ENCODE measurements around the gene VMP1.

Gene VMP1

DNA sequence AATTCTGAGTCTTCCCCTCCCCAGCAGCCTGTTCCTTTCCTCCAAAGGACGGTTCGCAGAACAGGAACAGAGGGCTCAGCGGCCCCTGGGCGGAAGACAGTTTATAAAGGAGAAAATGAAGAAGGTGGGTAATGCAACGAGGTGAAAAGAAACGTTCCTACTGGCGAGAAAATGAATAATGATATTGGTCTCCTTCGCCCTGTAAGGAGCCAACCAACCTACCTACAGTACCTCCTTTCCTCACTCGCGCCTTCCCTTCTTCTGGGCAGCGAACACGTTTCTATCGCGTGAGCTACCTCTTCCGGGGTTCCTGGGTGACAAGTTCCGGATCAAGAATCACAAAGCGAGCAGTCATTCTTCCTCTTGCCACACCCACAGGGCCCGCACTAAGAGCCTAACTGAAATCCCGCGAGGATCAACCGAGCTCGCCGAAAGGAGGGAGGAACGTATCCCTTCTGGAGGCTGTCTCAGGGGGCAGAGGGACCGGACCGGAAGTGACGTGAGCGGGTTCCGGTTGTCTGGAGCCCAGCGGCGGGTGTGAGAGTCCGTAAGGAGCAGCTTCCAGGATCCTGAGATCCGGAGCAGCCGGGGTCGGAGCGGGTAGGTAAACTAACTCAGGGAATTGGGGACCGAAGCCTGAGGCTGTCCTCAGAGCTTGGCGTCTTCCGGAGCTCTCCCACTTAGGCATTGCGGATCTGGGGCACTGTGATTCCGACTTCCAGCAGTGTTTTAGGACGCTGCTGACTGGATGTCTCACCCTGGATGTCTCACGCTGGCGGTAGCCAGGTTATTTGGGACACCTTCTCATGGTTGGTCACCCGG is at the start of gene VMP1, which contains the start of gene PTRH2:
TSS of gene VMP1 (plus strand) at position 506 of the 822 bp plus-strand sequence. CDS start 23,793 bp downstream, outside the sequence.
TSS of gene PTRH2 (minus strand) at position 282 of the 822 bp plus-strand sequence. CDS start 9,452 bp downstream, outside the sequence.
- peak; percentile 99 for DNase-seq

DNA sequence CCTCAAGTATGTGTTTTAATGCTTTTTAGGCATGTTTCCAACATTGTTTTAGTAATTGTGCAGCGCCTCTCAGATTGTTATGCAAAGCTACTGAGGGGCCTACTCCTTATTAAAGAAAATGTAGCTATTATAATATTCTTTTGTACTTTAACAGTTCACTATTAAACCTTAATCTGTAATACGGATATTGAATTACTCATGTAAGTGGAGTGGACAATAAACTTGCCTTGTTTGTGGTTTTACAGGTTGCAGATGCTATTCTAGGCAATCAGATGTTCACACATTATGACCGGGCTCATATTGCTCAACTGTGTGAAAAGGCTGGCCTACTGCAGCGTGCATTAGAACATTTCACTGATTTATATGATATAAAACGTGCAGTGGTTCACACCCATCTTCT is 41.2 kb upstream of the VMP1 start:
- DNase-seq = no peak

GRCh38 chr17:59668816-59669215 is 38.6 kb upstream of the VMP1 start:
- no peak for DNase-seq

- DNase-seq = no peak
These were observed 38.0 kb upstream of the VMP1 start for GRCh38 chr17:59669411-59669810.

- no peak for DNase-seq
These were observed 37.5 kb upstream of the VMP1 start for GRCh38 chr17:59669944-59670343.

- no peak for DNase-seq
These were observed 36.1 kb upstream of the VMP1 start for GRCh38 chr17:59671386-59671785.

GRCh38 chr17:59675231-59675630 is 32.2 kb upstream of the VMP1 start:
- DNase-seq = no peak

DNA sequence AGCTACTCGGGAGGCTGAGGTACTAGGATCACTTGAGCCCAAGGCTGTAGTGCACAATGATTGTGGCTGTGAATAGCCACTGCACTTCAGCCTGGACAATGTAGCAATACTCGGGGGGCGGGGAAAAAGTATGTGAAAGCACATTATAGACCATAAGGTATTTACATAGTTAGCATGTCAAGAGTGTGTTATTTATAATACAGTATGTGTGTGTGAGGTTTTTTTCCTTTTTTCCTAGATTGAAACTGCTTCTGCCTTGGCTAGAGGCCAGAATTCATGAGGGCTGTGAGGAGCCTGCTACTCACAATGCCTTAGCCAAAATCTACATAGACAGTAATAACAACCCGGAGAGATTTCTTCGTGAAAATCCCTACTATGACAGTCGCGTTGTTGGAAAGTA is 30.7 kb upstream of the VMP1 start:
- no peak for DNase-seq

DNA sequence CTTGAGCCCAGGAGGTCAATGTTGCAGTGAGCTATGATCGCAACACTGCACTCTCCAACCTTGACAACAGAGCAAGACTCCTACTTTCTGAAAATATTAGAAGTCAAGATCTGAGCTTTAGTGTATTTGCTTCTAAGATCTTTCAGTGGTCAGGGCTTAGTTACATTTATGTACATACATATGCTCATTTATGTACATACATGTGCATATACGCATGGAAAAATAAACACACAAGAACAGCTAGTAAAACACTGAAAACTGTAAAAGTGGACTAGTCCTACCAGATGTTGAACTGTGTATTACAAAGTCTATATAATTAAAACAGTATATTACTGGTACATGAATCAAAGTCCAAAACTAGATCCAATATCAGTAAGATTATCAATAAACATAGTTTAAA is 28.5 kb upstream of the VMP1 start:
- DNase-seq = no peak

DNA sequence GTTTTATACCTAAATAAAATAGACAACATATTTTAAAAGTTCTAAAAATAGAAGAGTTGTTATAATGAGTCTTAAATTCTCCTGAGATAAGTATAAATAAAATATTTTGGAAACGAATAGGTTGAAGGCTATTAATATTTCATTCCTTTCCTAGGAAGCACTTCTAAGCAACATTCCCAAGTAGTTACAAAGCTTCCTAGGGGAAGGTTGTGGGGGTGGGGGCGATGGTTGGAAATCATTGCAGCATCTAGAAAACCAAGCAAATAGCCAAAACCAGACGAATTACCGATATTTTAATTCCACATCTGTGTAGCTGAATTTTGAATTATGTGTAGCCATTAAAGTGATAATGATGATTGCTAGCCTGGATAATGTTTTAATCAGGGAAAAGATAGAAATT is 27.1 kb upstream of the VMP1 start:
- no peak for DNase-seq

DNA sequence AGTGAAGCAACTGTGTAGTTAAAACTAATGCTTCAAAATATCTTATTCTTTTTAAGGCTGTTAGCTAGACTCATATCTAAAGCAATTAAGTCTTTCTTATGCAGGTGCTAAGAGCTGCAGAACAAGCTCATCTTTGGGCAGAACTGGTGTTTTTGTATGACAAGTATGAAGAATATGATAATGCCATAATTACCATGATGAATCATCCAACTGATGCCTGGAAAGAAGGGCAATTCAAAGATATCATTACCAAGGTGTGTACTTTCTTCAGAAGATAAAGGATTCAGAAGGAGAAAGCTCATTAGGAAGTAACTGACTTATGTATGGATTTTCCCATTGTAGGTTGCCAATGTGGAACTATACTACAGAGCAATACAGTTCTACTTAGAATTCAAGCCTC is 24.2 kb upstream of the VMP1 start:
- DNase-seq = no peak

DNA sequence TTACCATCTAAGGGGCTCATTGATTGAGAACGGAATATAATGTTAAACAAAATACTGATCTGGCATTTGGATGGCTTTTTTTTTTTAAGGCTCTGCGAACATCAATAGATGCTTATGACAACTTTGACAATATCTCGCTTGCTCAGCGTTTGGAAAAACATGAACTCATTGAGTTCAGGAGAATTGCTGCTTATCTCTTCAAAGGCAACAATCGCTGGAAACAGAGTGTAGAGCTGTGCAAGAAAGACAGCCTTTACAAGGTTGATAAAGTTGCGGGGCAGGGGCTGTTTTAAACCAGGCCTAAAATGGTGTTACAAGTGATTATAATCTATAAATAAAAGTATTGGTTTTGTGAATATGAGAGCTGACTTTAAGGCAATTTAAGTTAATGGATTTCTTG is 22.5 kb upstream of the VMP1 start:
- DNase-seq = no peak

- DNase-seq = no peak
These were observed 19.4 kb upstream of the VMP1 start for GRCh38 chr17:59688008-59688407.

DNA sequence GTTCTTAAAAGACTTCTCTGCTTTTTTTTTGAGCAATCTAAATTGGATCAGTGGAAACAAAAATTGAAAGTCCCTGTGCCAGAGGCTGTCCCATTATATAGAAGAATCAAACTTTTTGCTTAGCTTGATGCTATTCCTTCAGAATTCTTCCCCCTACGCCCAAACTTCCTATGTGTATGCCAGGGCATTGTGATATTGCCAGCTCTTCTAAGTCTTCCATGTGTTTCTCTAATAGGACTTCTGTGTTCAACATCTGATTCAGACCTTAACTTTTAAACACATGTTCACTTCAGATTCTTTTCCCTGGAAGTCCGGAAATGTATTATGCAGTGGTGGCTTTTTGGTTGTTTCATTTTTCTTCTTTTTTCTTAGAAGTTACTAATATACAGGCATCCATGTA is 19.0 kb upstream of the VMP1 start:
- DNase-seq = no peak

DNA sequence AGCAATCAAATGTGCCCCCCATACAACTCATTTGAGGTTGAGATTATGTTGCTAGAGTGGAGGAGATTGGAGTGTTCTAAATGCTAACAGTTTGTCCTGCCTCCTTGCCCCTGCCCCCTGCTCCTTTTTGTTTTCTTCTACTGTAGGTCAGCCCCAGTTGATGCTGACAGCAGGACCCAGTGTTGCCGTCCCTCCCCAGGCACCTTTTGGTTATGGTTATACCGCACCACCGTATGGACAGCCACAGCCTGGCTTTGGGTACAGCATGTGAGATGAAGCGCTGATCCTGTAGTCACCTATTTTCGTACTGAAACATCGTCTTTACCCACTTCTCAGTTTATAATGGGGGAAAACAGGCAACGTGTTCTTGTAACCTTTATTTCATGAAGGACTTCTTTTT is 13.9 kb upstream of the VMP1 start:
- no peak for DNase-seq

GRCh38 chr17:59694344-59694743 is 13.1 kb upstream of the VMP1 start:
- no peak for DNase-seq

DNA sequence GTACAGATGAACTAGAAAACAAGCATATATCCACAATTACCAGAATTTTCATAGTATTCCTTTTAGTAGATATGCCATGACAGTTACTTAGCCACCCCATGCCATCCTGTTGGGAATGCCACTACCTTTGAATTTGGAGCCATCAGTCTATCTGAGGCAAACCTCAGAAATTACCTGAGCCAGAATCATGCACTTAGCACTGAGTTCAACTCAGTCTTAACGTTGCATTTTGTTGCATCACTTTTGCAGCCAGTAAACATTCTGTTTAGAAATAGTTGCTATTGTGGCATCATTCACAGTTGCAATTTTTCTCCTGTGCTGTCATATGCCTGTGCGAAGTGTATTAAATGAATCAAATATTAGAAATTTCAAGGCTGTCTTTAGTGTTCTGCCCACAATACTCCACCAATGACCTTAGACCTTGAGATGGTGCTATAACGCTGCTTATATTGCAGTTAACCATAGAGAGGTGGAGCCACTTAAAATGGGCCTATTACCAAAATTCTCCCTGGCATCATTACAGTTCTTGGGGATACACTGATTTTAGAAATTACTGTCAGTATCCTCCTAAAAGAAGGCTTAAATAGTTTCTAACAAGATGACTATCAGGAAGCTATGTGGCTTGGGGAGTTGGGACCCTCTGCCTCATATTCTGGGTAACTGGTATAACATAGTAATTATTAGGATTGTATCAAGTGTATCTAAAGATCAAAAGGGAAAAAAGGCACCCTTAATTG is 11.3 kb upstream of the VMP1 start:
- DNase-seq = no peak

GRCh38 chr17:59696682-59697277 is 10.7 kb upstream of the VMP1 start:
- no peak for DNase-seq

GRCh38 chr17:59698143-59698542 is 9.3 kb upstream of the VMP1 start:
- DNase-seq = no peak

DNA sequence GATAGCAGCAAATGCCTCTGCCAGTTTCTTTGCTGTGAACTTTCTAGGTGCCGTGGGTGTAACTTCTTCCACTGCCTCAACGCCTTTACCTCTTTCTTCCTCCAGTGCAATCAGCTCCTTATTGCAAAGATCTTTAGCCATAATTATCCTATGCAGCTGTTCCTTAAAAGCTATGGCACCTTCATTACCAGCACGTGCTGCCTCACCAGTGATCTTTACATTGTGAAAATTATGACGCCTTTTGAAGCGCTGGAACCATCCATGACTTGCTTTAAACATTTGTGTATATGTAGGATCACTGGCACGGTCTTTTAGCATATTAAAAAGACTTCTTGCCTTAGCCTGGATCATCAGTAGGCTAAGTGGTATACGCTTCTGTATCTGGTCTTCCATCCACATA is 8.2 kb upstream of the VMP1 start:
- no peak for DNase-seq

DNA sequence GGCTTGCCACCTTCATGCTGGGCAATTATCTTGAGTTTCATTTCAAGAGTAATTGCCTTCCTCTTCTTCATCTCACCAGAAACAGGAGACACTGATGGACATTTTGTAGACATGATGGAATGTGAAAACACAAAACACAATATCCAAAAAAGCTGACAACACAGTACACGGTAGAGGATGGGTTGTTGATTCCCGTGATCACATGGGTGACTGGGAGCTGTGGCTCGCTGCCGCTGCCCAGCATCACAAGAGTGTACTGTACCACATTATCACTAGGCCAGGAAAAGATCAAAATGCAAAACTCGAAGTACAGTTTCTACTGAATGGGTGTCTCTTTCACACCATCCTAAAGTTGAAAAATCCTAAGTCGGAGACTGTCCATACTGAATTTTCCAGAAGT is 7.7 kb upstream of the VMP1 start:
- DNase-seq = no peak

DNA sequence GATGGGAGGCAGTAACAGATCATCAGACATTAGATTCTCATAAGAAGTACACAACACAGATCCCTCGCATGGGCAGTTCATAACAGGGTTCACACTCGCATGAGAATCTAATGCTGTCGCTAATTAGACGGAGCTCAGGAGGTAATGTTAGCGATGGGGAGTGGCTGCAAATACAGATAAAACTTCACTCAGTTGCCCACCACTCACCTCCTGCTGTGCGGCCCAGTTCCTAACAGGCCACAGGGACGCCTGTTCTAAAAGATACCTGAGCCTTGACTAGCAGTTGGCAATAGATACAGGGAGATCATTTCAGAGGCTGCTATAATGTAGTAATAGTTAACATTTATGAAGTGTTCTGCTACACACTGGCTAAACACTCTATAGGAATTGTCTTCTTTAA is 5.2 kb upstream of the VMP1 start:
- DNase-seq = no peak

DNA sequence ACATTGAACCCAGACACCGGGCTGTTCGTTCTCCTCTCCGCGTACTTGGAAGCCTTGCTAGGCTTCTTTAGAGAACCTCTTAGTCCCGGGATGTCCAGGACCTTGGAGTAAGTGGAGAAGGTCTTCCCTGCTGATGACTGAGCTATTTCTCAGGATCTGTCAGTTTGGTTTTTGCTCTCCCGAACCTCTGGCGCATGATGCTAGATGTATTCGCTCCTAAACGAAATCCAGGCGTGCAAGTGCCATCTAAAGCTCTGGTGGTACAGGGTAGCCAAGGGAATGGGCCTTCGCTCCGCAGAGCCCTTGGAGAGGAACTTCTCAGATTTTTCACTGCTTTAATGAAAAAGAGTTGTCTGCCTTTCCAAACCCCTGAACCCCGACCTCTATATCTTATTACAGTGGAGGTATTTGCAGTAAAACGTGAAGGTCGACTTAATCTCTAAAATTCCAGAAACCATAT is 547 bp downstream of the VMP1 start:
- DNase-seq = no peak

GRCh38 chr17:59711936-59712335 is 4.5 kb downstream of the VMP1 start:
- no peak for DNase-seq

All from NCI-H2227 treated with DMSO at 0.1 percent for 48 hours (cell line).